ENCODE data around the gene CACNA1C.

Gene CACNA1C

DNA sequence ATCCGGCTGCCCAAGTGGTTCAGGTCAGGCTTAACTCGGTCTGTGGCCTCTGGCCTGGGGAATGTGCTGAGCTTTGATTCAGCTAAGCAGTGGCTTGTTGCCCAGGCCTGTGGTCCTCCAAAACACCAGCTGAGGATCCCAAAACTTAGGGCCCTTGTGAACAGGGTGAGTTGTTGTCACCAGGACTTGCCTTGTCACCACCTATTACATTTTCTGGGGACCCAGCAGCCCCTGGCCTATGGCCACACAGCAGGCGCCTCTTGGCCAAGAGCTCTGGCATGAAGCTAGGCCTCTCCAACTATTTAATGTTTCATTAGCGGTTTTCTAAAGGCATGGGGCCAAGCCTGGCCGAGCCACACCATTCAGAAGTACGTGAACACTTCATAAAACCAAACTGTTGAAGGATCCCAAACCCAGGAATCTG, 343.7 kb downstream of the CACNA1C start:
- DNase-seq: no peak

DNA sequence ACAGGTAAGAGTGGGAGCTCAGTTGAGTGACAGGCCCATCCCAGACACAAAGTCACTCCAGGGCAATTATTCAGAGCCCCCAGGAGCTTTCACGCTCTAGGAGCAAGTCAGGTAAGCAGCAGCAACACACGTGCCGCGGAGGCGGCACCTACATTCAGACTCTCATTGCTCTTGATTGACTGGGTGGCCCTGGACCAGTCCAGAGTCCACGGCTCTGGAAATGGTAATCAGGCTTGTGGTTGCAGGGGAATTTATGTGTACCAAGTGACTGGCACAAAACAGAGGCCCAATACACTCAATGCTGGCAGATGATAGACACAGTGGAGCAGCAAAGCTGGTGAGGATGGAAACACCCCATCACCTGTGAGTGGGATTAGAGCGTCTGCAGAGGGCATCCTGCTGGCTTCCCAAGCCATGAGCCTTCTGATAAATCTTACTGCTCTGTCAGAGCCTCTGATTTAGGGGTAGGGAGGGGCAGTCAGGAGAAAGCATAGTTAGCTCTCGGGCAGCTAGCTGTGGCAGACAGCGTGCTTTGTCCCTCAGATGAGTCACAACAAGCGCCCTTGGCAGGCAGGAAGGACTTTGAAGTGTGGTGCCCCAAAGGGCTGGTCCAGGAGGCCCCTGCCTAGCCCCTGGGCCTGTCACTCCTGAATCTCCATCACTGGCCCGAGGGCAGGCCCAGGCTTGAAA, 344.7 kb downstream of the CACNA1C start:
- no peak for DNase-seq

DNA sequence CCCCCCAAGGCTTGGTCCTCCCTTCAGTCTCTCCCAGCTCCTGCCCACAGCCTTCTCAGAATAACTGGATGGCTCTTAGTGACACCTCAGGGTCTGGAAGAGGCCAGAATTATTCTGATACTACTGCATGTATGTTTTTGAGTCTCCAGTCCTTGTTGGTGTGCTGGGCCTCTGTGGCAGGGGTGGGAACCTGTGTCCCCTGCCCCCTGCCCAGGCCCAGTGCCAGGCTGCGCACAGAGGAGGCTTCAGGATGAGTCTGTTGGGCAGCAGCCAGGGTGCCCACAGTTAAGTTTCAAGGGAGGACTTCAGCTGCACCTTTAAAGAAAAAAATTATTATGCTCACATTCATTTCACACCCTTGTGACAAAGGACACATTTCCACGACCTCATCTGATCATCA, 348.3 kb downstream of the CACNA1C start:
- DNase-seq: no peak

DNA sequence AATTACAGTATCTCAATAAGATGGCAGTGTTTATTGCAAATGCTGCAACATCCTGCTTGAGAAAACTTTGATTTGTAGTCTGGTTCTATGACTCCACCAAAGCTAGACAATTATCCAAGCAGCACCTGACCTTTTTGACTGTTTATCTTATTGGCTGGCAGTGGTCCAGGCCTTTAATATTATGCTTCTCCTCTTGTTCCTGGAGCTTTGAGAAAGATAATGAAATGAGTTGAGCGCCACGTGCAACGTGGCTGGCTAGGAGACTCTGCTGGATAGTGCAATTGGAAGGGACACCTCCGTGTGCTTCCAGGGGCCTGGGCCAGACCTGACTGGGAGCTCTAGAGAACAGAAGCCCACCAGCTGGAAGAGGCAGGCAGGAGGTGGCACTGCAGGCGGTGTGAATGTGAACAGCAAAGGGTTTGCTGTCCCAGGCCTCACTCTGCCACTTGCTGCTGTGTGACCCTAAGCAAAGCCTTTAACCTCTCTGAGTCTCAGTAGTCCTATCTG, 349.3 kb downstream of the CACNA1C start:
- DNase-seq: no peak

DNA sequence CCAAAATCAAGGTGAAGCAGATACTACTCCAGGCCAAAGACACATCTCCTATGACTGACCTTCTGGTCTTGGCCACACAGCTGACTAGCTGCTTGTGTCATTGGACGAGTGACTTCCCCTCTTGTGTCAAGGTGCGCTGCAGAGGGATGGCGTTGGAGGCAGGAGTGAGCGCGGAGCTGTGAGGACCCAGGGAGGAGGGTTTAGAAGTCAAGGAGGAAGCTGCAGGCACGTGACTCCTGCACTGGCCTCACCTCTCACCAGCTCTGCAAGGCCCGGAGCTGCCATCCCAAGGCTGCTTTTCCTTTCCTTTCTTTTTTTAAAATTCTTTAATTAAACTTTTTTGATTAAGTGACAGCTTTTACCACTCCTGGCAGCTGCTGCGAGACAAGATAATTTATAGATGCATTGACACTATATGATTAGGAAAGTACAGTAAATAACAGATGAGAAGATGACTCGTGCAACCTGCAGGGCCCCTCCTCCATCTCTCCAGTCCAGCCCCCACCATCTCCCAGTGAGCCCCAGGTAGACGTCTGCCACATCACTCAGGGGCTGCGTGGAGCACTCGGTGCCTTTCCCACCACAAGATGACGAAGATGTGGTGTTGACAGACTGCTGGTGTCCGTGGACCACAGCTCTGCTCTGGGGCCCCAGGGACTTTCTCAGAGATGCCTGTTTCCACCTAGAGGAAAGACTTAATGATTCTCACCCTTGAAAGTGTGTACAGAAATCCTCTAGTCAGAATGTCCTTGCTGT, 350.6 kb downstream of the CACNA1C start:
- no peak for DNase-seq

DNA sequence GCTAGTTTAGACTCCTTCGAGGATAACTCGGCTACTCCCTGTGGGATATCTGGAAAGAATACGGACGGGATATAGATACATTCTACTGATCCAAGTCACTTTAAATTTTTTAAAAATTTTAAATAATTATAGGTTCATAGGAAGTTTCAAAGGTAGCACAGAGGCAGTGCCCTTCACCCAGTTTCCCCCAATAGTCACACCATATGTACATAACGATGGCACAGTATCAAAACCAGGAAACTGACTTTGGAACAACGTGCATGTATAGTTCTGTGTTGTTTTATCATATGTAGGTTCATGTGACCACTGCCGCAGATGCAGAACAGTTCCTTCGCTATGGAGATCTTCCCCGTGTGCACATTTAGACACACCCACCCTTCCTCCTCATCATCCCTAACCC, 352.3 kb downstream of the CACNA1C start:
- no peak for DNase-seq

DNA sequence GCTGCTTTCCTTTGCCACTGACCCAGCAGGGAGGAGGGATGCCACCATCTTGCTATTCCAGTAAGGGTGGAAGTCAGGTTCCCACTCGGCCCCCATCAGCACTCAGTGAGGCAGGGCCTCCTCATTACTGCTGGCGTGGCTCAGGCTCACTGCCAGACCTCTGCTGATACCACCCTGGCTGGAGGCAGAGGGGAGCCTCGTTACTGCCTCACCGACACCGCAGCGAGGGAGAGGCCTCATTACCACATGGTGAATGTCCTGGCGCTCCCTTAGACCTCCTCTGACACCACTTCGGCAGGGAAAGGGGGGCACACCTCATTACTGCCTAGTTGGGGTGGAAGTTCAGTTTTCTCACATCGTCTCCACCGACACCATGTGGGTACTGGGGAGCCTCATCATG, 354.1 kb downstream of the CACNA1C start:
- no peak for DNase-seq

DNA sequence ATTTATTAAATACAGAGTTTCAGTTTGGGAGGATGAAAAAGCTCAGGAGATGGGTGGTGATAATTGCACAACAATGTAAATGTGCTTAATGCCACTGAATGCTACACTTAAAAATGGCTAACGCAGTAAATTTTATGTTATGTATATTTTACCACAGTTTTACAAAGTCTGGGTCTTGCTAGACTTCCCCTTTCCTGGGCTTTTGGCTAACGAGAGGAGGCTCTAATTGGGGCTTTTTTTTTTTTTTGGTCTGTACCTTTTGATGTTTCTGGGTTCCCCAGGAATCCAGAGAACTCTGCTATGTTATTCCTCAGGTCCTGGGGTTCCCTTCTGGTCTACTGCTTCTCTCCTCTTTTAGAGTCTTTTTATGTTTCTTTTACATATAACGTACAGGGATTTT, 355.5 kb downstream of the CACNA1C start:
- no peak for DNase-seq

DNA sequence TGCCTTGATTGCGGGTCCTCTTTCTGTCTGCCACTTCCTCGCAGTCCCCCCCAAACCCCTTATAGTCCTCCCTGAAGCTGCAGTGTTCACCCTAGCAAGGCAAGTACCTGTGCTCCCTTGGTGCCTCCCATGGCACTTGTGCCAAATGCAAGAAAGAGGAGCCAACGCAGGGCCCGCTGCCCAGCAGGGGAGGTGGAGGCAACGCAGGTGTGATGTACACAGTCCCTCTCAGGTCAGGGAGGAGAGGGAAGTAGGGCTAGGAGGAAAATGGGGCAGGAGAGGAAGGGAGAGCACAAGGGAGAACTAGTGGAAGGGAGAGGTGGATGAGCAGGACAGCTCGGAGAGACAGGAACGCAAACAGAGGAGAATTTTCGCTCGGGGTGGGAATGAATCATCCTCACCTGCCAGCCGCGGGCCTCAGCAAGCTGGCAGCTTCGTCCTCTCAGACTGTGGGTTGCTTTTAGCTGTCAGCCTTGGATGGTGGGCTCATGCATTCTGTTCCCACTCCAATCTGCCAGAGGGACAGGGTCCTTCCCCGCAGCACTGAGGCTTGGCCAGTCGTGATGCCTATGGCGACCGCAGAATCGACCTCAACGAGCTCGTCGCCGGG, 357.0 kb downstream of the CACNA1C start:
- DNase-seq: no peak

DNA sequence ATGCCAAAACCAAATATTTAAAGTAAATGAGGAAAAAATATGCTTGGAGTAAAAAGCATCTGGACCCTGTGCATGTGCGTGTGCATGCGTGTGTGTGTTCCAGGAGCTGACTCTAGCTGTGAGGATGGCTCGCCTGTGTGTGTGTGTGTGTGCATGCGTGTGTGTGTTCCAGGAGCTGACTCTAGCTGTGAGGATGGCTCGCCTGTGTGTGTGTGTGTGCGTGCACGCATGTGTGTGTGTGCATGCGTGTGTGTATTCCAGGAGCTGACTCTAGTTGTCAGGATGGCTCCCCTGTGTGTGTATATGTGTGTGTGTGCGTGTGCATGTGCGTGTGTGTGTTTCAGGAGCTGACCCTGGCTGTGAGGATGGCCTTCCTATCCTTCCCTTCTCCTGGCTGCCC, 357.7 kb downstream of the CACNA1C start:
- DNase-seq: no peak

DNA sequence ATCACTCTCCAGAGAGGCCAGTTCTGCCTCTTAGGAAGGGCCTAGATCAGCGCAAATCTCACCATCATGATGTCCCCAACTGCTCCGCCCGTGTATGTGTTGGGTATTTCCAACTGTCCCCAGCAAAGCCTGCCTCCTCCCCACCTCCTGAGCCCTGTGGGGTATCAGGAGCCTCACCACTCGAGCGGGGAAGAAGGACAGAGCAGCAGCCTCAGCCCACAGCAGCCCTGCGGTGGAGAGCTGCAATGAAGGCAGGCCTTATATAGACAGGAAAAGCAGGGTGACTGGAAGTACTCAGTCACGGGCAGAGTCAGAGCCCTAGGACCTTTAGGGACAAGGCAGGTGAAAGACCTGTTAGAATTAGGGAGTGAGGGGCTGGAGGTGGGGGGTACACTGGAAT, 358.2 kb downstream of the CACNA1C start:
- DNase-seq: no peak

DNA sequence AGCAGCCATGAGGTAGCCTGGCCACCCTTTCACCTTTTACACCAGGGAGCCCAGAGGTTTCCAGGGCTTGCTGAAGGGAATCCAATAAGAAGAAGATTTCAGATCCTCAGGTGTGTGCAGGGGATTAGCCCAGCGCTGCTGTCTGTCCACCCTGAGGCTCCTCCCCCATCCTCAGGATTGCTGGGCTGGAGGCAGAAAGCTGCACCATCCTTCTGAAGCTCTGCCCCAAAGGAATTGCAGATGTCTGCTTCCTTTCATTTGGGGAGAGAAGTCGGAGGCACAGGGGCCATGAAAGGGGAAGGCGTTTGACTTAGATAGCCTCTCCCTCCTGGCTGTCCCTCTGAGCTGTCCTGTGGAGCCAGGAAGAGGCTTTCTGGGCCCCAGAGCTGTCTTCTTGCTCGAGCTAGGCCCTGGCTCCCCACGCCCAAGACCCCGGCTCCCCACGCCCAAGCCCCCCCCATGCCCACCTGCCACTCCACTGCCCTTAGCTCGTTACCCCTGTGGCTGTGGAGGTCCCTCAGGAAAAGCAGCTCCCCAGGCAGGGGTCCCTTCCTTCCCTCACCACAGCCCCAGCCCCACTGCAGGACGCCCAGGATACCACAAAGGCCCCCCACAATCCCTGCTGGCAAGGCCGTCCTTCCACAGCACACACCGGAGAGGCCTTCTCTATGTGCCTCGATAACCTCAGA, 359.0 kb downstream of the CACNA1C start:
- no peak for DNase-seq

DNA sequence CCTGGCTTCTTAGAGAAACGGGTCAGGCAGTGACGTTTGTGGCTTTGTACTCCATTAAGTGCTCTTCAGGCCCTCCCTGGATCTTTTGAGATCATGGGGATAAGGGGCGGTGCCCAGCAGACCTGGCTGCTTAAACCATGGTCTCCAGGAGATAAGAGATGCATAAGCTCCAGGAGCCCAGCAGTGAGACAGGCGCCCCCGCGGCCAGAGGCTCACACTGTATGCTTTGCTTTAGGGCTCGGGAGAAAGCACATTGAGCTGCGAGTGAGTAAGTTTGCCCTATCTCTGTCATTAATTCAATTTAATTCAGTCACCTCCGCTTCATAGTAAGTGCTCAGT, 359.5 kb downstream of the CACNA1C start:
- DNase-seq: no peak

DNA sequence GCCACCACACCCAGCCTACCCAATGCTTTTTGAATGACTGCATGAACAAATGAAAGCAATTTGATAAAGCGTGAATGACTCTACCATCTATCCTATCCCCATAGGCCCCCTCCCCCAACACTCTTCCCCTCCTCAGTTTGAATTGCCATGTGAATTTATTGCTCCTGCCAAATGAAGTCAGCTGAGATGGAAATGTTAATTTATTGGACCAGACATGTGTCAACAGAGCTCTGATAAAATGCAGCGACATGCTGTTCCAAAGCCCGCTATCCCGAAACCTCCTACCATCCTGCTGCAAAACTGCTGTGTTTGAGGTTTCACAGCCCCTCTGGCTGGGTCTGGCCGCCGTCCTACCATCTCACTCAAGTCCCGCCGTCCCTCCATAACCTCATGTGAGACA, 360.5 kb downstream of the CACNA1C start:
- DNase-seq: no peak

DNA sequence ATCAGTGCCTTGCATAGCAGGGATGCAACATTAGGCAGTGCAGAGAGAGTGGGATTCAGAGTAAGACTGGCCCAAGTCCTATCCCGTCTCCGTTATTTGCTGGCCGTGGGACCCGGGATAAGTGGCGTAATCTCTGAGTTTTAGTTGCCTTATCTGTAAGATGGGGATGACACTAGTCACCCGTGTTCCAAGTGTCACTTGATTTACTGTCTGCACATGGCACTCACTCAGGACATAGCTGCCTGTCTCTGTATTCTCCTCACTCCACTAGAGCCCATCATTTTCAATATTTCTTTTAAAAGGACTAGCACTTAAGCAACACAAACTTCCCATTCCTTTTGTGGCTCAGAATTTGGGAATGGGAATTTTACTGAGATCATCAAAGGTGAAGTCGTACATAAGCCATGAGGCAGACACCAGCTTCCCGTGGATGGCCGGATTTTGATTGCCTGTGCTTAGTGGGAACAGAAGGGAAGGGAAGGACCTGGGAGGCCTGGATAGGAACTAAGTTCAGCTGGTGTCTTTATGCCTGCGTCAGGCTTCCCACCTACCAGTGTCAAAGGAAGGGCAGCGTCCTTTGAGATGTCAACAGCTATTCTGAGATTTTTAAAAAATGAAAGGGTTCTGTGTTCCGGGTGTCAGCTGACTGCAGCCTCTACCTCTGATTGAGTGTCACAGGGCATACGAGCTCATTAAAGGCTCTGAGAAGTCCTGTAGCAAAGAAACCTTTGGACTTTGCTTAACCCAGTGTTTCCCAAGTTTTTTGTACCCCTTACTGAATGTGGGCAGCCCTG, 361.4 kb downstream of the CACNA1C start:
- DNase-seq: no peak

DNA sequence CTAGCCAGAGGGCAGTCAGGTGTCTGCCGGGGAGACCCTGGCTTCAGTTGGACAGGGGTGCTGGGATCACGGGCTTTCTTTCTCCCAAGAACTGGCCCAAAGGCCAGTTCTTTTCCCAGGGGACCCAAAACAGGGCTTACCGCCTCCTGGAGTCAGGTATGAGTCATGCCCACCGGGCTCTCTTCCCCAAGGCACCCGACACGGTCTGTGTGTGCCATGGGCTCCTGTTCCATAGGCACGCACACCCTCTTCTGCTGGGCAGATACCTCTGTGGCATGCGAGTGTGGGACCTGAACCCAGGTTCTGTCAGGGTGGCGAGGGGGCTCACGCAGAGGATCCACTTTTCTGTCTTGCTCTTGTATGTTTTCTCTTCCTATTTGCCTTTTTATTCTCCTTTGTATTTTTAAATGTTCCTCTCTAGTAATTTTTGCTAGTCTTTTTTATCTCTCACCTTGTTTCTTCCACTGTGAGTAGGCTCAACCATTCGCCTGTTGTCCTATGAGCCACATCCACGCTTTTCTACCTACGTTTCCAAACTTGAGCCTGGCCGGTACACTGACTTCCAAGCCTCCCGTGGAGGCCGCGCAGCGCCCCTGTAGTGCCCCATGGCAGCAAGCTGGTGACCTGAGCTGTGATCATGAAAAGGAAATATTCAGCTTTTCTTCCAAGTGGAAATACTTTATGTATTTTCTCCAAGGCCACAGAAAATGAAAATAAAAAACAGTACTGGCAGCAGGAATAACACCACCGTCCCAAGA, 362.2 kb downstream of the CACNA1C start:
- DNase-seq: no peak

DNA sequence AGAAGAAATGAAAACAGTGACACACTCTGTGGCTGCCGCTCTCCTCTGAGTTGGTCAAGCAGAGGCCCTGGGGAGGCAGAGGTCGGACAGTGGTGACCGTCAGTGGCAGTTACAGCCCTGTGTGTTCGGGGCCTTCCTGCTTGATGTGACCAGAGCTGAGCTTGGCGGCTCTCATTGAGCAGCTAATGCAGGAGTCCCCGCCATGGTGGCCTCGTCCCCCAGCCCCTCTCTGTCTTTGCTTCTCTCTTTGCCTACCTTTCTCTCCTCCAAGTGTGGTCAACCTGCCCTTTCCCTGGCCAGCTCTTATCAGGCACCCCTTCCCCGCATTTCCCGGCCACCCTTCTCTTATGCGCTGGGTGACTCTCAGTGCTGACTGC, 362.8 kb downstream of the CACNA1C start:
- DNase-seq: no peak

DNA sequence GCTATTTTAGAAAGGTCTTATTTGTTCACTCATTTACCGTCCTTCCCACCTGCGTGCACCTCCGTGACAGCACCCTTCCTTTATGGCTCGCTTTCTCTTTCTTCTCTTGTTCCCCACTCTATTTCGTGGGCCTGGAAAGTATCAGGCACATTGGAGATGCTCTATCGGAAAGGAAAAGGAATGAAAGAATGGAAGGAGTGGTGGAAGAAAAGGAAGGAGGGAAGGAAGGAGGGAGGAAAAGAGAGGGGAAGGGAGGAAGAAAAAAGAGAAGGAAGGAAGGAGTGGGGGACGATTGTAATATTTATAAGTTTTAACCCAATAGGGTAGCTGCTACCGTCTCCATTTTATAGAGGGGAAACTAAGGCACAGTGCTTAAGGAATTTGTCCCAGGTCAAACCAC, 363.4 kb downstream of the CACNA1C start:
- DNase-seq: no peak

DNA sequence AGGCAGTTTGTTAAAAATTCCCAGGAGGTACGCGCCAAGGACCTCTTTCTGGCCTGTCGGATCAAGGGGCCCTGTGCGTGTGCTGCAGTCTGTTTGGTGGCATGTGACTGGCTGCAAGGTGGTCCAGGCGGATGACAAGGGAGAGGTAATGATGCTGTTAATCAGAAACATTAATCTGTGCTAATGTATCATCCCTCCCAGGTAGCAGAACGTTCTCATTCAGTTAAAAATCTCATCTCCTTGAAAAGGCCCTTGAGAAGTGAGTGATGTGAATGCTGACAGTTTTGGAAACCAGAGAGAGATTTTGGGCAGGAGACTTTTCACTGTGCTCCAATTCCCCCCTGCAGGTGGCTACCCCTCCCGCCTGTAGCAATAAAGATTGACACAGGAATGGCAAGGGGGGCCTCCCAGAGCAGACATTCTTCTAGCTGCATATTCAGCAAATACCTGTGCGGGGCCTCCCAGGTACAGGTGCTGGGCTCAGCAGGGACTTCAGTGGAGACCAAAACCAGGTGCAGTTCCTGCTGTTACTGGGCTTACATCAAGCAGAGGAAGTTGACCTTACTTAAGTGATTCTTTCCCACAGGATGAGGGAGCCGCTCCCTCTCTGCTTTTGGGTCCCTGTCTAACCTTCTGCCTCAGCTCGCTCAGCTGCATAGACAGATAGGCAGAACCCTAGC, 364.8 kb downstream of the CACNA1C start:
- DNase-seq: no peak

DNA sequence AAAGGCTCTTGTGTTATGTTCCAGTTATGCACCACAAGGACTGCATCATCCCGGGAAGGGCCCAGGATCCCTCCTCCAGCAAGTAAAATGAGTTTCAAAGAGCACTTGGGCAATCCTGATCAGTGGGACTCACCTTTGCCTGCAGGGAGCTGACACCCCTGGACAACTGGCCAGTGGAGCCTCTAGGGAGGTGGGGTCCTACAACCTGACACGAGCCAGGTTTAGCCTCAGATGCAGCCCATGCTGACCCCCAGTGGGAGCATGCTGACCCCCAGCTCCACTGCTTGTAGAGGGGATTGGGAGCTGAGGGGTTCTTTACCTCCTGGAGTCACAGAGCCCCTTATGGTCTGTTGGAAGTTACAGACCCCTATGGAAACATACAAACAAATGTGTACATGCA, 365.8 kb downstream of the CACNA1C start:
- DNase-seq: no peak

DNA sequence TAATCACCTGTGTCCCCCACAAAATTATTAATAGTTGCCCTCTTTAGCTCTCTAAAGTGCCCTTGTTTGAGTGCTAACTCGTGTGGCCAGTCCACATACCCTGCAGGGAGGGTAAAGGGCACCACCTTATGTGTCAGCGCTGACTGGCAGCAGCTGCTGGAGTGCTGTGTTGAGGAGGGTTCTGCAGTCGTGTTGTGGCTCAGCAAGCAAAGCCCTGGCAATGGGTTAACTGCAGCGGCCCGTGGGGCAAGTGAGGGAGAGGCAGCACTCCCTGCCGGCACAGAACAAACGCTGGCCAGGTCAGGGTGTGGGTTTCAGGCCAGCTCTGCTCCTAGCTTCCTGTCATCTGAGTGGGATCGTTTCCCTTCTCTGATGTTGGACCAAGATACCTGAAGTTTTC, 369.8 kb downstream of the CACNA1C start:
- DNase-seq: no peak

All from CD4-positive, alpha-beta T cell treated with Interleukin-12 subunit alpha and Interleukin-12 subunit beta, for 1 hour (primary cell).